WTC11 (cell line): ENCODE measurements around the gene PRRT1.

Experiments
- ATF2 ChIP-seq: sonication (generic); formaldehyde crosslinking; IDR thresholded peaks from 2 replicates; pipeline ENCODE4 v1.8.1; 2022; ENCODE audit warnings: low read depth, missing genetic modification reagents, borderline replicate concordance
- CTCF ChIP-seq: fragments of 200-600 bp; IDR thresholded peaks from 2 replicates; pipeline ENCODE4 v1.8.0; 2022; ENCODE audit warnings: antibody characterized with exemption
- FOXK1 ChIP-seq: sonication (generic); formaldehyde crosslinking; IDR thresholded peaks from 2 replicates; pipeline ENCODE4 v1.8.0; 2022; ENCODE audit warnings: mild to moderate bottlenecking, moderate library complexity, missing genetic modification reagents
- TEAD4 ChIP-seq: sonication (generic); formaldehyde crosslinking; IDR thresholded peaks from 2 replicates; pipeline ENCODE4 v1.8.0; 2022; ENCODE audit warnings: mild to moderate bottlenecking, missing genetic modification reagents
- ZNF671 ChIP-seq: fragments of 250-450 bp; sonication (Bioruptor Pico); IDR thresholded peaks from 2 replicates; pipeline ENCODE4 v1.8.0; 2021; ENCODE audit warnings: mild to moderate bottlenecking

- no peak for TF ChIP-seq TEAD4 (CRISPR knock-in tag)
- no peak for TF ChIP-seq CTCF
- no peak for TF ChIP-seq FOXK1 (CRISPR knock-in tag)
- TF ChIP-seq ZNF671 (CRISPR knock-in tag): no peak
- no peak for TF ChIP-seq ATF2 (CRISPR knock-in tag)
Measured at GRCh38 chr6:32146687-32147086, 5.1 kb downstream of the PRRT1 start.
